Measurements from ENCODE around the gene CPLX4.

CPLX4 gene

DNA sequence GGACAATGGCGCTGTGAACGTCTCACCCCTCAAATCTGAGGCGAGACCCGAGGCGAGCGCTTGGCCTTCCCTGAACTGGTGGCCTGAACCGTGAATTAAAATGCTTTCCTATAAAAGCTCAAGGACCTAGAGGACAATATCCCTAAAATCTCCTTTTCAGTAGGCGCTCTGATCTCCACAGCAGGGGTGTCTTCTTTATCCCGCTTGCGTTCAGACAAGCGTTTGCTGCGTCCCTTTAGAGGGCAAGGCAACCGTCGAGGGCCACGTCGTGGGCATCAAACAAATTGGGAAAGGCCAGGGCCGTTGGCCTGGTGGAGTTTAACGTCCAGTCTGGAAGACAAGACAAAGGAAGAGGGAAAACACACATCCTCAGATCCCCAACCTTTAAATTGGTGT is 43.9 kb downstream of the CPLX4 start:
- TF ChIP-seq PAX5 (IDR thresholded peaks at IDR 0.05; ENCODE audit: insufficient read depth, low read length, severe bottlenecking) (no peak), TAF1 (IDR thresholded peaks at IDR 0.05; ENCODE audit: low read depth, low read length) (no peak), POLR2A (IDR thresholded peaks at IDR 0.05; ENCODE audit: low read depth, low read length) (no peak), POU2F2 (IDR thresholded peaks at IDR 0.05; ENCODE audit: low read depth, low read length) (no peak), POLR2AphosphoS5 (IDR thresholded peaks at IDR 0.05; ENCODE audit: low read depth, low read length) (no peak), SPI1 (IDR thresholded peaks at IDR 0.05; ENCODE audit: low read depth, low read length) (no peak)
- DNase-seq (ENCODE audit: insufficient read length, low spot score): no peak
- FAIRE-seq: no peak

DNA sequence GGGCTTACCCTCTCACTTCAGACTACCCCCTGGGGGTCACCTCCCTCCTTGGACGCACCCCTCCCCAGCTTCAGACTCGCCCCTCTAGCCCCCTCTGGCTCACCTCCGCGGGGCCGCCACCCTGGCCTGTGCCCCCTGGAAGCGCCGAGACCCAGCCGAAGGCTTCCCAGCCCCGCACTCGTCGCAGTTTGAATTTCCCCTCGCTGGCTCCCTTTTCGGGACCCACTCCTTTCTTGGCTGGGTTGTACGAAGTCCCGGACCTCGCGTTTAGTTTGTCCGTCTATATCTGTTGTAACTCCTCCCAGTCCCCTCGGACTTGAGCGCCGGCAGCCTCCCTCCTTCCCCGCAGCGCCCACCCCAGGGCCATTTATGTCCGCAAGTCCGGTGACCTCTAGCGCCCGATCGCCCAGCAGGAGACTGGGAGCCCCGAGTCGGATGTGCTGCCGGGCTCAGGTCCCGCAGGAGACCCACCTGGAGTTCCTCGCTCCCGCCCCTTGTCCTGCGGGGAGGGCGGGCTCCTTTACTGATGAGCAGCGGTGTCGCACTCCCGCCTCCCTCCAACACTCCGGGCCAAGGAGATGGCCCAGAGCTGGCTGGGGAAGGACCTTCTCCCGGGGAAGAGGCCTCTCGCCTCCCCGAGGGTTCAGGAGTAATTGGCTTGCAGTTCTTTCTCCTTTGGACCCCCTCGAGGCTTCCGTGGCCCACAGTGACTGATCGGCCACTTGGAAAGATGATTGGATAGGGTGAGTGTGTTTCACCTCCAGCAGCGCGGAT is 44.5 kb downstream of the CPLX4 start:
- DNase-seq (ENCODE audit: insufficient read length, low spot score): no peak
- FAIRE-seq: no peak
- TF ChIP-seq TAF1 (IDR thresholded peaks at IDR 0.05; ENCODE audit: low read depth, low read length): no peak
- no peak for TF ChIP-seq PAX5 (IDR thresholded peaks at IDR 0.05; ENCODE audit: insufficient read depth, low read length, severe bottlenecking)
- TF ChIP-seq POLR2AphosphoS5 (IDR thresholded peaks at IDR 0.05; ENCODE audit: low read depth, low read length): no peak
- no peak for TF ChIP-seq SPI1 (IDR thresholded peaks at IDR 0.05; ENCODE audit: low read depth, low read length)
- TF ChIP-seq POU2F2 (IDR thresholded peaks at IDR 0.05; ENCODE audit: low read depth, low read length): no peak
- TF ChIP-seq POLR2A (IDR thresholded peaks at IDR 0.05; ENCODE audit: low read depth, low read length): no peak

DNA sequence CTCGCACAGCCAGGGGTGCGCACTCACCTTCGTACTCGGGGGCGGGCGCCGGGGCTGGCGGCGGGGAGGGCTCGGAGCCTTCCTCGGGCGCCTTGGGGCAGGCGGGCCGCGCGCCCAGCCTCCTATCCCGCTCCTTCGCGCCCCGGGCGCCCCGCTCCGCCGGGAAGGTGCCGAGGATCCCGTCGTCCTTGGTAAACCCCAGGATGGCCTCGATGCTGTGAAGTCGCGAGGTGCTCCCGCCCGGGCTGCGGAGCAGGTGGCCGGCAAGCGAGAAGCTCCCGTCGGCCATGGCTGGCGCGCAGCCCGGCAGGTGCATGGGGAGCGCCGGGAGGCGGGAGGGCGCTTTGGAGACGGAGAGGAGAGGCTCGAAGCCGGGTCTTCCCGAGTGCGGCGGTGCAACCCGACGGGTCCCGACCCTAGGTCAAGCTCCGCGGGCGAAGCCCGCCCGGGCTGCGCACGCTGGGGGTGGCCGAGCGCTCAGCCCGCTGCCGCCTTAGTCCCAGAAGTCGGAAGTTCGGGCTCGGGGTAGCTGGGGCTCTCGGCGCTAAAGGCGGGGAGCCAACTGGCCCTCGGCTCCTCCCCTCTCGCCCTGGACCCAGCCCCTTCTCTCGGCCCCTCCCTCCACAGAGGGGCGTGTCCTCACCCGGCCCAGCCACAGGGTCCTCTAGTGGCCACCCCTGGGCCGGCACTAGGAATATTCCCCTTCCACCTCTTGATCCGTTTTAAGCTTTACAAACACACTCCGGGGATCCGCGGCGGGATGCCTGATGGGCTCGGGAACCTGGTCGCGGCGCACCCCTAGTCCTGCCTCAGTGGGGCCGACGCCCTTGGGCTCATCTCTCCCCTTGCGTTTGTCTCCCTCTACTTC is 45.3 kb downstream of the CPLX4 start, which contains the start of gene RAX:
TSS of gene RAX (minus strand) at position 564 of the 868 bp plus-strand sequence. CDS start at position 316, 248 bp downstream.
- TF ChIP-seq POU2F2 (IDR thresholded peaks at IDR 0.05; ENCODE audit: low read depth, low read length): no peak
- TF ChIP-seq POLR2AphosphoS5 (IDR thresholded peaks at IDR 0.05; ENCODE audit: low read depth, low read length): no peak
- no peak for TF ChIP-seq TAF1 (IDR thresholded peaks at IDR 0.05; ENCODE audit: low read depth, low read length)
- FAIRE-seq (no peak), DNase-seq (ENCODE audit: insufficient read length, low spot score) (peak; percentile 20)

DNA sequence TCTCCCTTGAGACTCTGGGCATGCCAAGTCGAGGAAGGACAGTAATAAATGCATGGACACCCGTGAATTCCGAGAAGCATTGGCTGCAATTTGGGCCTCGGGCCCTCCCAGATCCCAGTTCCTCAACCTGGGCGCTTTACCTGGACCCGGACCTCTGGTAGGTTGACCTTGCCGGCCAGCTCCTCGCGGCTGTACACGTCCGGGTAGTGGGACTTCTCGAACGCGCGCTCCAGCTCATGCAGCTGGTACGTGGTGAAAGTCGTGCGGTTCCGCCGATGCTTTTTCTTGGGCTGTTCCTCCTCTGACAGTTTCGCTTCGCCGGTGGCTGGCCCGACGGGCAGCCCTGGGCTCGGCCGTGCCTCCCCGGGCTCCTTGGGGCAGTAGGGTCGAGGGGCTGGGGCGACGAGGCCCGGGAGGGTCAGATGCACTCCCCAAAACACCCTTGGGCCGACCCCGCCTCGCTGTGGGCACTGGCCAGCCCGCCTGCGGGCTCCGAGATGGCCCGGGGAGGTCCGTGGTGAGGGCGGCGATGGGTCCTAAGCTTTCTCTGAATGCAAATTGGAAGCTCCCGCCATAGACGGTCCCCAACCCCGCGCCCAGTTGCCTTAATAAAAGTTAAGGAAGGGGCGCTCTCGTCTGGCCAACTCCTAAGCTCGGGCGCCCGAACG is 46.1 kb downstream of the CPLX4 start:
- TF ChIP-seq TAF1 (IDR thresholded peaks at IDR 0.05; ENCODE audit: low read depth, low read length) (no peak), SPI1 (IDR thresholded peaks at IDR 0.05; ENCODE audit: low read depth, low read length) (no peak), POLR2A (IDR thresholded peaks at IDR 0.05; ENCODE audit: low read depth, low read length) (no peak), POLR2AphosphoS5 (IDR thresholded peaks at IDR 0.05; ENCODE audit: low read depth, low read length) (no peak), POU2F2 (IDR thresholded peaks at IDR 0.05; ENCODE audit: low read depth, low read length) (no peak), PAX5 (IDR thresholded peaks at IDR 0.05; ENCODE audit: insufficient read depth, low read length, severe bottlenecking) (no peak)
- peak; percentile 25 for DNase-seq (ENCODE audit: insufficient read length, low spot score)
- FAIRE-seq: no peak

DNA sequence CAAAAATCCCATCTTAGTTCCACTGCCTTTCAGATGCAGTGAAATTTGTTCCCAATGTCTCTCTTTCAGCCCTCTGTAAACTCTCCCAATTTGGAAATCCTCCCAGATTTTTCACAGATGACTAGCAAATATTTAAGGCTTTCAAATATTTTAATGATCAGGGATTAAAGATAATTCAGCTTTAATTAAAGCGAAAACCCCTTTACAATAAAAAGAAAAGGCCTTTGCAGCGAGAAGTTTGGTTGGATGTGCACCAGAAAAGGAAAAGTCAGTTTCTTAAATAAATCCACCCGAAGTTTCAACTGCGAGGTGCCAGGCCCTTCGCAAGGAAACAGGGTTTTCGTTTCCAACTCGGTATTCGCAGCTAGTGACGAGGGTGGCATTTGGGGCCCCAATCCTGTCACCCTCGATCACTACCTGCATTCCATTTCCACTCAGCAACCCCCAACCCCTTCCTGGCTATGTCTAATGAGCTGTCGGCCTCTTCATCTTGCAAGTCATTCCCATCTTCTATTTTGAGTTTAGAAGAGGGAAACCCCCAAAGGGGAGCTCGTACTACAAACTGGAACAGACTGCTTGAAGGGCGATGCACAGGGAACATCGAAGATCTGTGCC is 46.7 kb downstream of the CPLX4 start:
- TF ChIP-seq POLR2AphosphoS5 (IDR thresholded peaks at IDR 0.05; ENCODE audit: low read depth, low read length) (no peak), PAX5 (IDR thresholded peaks at IDR 0.05; ENCODE audit: insufficient read depth, low read length, severe bottlenecking) (no peak), POU2F2 (IDR thresholded peaks at IDR 0.05; ENCODE audit: low read depth, low read length) (no peak), TAF1 (IDR thresholded peaks at IDR 0.05; ENCODE audit: low read depth, low read length) (no peak), SPI1 (IDR thresholded peaks at IDR 0.05; ENCODE audit: low read depth, low read length) (no peak), POLR2A (IDR thresholded peaks at IDR 0.05; ENCODE audit: low read depth, low read length) (no peak)
- no peak for DNase-seq (ENCODE audit: insufficient read length, low spot score)
- no peak for FAIRE-seq

DNA sequence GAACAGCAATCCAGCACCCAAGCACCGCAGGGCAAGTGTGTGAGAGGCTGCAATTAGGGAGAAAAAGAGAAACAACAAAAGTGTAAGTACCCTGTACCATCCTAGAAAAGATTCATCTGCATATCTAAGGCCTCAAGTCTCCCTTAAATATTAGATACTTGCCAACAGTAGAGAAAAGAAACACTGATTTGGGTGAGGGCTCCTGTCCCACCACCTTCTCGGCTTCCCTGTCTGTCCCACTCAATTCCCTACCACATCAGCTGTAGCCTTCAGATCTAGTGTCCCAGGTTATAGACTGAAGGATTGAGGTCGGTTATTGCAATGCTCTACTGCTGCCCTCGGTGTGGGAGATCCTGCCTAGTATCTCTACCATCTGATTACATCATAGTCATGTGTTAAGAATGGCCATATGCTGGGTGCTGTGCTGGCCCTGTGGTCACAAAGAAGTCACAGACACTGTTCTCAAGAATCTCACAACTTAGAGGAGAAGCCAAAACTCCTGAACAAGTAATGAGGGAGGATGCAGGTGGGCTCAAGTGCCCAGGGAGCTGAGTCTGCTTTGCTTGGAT is 47.7 kb downstream of the CPLX4 start:
- no peak for FAIRE-seq
- no peak for TF ChIP-seq SPI1 (IDR thresholded peaks at IDR 0.05; ENCODE audit: low read depth, low read length)
- no peak for TF ChIP-seq PAX5 (IDR thresholded peaks at IDR 0.05; ENCODE audit: insufficient read depth, low read length, severe bottlenecking)
- no peak for TF ChIP-seq POLR2AphosphoS5 (IDR thresholded peaks at IDR 0.05; ENCODE audit: low read depth, low read length)
- no peak for TF ChIP-seq POLR2A (IDR thresholded peaks at IDR 0.05; ENCODE audit: low read depth, low read length)
- DNase-seq (ENCODE audit: insufficient read length, low spot score): no peak

DNA sequence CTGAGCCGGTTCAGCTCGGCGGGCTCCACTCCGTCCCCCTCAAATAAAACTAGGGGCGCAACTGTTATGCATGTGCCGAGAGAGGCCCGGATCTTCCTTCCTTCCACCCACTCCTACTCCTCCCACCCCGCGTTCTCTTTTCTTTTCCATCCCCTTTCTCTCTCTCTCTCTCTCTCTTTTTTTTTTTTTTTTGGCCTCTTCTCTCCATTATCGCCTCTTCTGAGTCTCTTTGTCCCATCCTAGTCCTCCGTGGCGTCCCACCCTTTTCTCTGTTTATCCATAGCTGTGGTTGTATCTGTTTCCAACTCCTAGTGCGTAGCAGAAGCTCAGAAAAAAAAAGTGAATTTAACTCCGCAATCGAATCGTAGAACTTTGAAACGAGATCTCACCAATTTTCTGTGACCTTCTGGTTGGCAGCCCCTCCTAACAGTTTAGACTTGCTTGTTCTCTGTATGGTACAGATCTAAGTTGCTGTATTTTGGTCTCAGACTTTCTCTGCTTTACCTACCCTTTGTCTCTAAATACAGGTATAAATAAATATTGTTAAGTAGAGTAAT is 48.8 kb downstream of the CPLX4 start:
- FAIRE-seq: no peak

More for the DNA sequence above, 48.8 kb downstream of the CPLX4 start:
- no peak for DNase-seq (ENCODE audit: insufficient read length, low spot score)
- TF ChIP-seq PAX5 (IDR thresholded peaks at IDR 0.05; ENCODE audit: insufficient read depth, low read length, severe bottlenecking) (no peak), POU2F2 (IDR thresholded peaks at IDR 0.05; ENCODE audit: low read depth, low read length) (no peak), TAF1 (IDR thresholded peaks at IDR 0.05; ENCODE audit: low read depth, low read length) (no peak), POLR2A (IDR thresholded peaks at IDR 0.05; ENCODE audit: low read depth, low read length) (no peak), SPI1 (IDR thresholded peaks at IDR 0.05; ENCODE audit: low read depth, low read length) (no peak), POLR2AphosphoS5 (IDR thresholded peaks at IDR 0.05; ENCODE audit: low read depth, low read length) (no peak)

All from GM12891 (cell line).